Posterior cingulate gyrus (tissue), 11 donors: Measurements from ENCODE around the gene EVX2.

Experiments
- DNase-seq, 10 donors: peaks; one replicate each; pipeline versions ENCODE4 v3.0.0 to v3.0.0-alpha.2; 2020 to 2021; ENCODE audit warnings: mixed read lengths in 3 of 10
- intact Hi-C: fragments of 100-400 bp; cut with DNase I; formaldehyde crosslinking; loops from one replicate; pipeline ENCODE4 v1.15.1; 2023

EVX2 gene

DNA sequence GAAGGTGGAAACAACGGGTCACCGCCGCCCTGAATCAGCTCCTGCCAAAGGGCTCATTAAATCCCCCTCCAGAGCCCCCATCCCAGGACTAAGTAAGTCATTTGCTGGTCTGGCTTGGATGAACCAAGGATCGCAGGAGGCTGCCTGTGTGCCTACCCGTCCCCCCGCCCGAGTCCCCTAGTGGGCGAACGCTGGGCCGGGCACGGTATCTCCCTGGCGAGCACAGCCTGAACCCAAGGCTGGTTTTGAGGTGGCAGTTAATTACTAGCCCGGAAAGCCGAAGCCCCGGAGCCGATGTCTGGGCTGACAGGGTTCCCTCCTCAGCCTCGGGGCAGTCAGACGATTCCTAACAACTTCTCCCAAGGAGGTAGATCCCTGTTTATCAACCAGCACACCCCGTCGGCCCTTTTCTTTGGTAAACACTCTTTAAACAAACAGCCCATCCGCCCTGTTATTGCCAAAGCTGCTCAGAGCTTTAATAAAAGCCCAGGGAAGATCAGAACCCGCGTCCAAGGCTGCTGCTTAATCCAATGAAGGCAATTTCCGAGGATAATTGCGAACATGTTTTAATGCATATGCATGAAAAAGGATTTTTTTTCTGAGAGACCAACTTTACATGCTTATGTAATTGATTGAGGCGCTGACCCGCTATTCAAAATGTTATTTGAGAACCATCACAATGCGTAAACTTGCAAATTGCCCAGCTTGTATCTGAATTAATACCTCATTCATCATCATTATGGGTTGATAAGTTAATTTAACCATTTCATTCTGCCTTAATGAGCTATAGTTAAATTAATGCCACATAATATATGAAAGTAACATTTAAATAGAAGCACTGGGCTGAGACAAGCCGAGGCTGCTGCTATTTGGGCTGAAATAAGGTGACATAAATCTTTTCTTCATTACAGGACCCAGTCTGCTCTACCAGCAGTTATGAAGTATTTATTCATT, 10.5 kb downstream of the EVX2 start:
- peak in 1 of 10 donors; percentile 77 for DNase-seq
- intact Hi-C loops, result no loop called here

DNA sequence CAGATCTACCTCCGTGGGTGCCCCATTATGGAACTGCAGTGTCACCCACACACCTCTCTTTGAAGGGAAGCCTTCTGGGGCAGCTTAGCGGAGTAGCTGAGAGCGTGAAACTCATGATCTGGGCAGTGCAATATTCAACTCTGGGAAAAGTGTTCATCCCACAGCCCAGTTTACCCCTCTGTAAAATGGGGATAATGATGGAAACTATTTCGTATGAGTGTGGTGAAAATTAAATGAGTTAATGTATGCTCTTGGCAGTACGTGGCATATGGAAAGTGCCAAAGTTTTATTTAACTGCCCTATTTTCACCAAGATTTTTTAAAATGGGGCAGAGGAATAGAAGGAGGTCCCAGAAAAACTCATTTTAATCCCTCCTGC, 11.5 kb downstream of the EVX2 start:
- DNase-seq, result no peak
- intact Hi-C loops, result no loop called here

DNA sequence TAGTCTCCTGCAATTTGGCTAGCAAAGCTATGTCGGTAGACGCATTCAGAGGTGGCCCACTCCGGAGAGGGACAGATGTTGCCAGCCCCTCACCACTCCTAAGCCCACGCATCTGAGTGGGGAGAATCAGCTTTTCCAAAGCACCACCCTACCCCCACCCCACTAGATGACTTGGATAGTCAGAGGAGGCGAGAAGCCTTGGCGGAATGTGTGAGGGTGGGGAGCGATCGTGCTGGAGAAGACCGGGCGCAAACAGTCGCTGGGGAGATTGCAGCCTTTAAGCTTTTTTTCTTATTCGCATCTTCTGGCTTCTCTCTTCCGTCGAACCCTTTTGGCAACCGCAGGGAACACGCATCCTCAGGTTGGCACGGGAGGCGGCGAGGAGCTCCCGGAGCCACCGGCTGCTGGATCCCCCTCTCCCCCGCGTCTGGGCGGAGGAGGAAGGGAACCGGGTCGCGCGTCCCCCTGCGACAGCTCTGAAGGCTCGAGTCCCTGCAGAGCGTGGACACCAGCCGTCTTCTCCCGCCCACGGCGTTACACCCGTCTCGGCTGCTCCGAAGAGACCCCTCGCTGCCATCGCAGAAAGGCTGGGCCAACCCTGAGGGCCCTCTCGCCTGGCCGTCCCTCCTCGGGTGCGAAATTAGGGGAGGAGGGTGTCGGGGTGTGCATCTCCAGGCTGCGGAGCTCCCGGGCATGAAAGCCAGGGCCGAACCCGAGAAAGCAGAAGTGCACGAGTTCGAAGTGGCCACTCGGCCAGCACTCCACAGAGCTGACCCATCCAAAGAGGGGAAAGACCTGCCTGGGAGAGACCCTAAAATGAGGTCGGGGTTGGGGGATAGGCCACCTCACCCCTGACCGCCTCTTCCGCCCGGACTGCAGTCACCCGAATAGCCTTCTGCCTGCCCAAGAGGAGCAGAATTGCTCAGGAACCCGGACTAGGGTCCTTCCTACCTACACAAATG, 12.2 kb downstream of the EVX2 start:
- intact Hi-C loops, result no loop called here
- DNase-seq, result no peak

DNA sequence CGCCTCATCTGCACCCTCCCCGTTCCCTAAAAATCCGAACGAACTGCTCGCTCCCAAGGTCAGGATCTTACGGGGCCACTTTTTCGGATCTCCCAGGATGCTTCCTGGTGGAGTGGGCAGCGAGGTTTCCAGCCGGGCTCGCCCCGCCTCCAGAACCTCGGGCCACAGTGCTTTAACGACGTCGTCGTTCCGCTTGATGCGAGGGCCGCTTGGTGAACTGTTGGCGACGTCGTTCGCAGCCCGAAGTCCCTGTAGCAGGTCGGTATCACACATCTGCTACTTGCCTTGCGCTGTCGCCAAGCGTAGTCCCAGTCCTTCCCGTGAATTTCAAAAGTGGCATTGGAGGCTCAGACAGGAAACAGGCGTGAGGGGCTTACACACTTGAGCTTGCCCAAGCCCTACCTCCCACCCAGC, 15.3 kb downstream of the EVX2 start:
- intact Hi-C loops, result no loop called here
- DNase-seq, result peak in 1 of 10 donors; percentile 43

DNA sequence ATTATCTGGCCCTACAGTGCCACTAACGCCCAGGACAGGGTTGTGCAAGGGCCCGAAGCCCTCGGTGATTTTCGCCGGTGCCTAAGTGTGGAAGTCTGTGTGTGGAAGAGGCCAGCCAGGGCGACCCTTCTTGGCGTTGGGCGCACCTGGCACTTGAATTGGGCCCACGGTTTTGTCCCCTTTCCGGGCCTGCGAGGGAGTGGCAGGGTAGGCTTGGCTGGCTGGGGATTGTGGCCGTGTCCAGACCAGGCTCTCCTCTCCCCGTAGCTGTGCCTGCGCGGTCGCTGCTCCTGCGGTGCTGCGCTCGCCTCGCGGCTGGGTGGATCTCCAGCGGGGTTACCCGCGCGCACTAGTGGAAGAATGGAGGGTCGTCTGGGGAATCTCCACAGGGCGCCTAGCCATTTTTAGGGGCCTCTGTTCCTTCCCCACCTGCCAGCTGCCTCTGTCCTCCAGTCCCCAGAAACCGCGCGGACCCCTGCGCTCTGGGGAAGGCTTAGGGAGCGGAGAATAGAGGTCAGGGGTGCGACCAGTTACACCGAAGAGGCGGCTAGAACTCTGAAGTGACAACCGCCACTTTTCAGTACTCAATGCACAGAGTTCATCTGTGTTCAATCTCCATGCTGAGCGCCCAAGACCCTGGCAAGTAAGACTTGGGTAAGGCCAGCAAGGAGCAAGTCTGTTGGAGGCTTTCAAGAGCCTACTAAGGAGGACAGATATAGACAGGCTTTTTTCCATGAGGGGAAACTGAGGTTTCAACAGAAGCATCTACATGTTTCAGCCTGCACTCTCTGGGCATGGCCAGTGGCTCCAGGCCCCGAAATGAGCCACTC, 16.0 kb downstream of the EVX2 start:
- DNase-seq, result peak in 1 of 10 donors; percentile 71
- intact Hi-C loops, result no loop called here

DNA sequence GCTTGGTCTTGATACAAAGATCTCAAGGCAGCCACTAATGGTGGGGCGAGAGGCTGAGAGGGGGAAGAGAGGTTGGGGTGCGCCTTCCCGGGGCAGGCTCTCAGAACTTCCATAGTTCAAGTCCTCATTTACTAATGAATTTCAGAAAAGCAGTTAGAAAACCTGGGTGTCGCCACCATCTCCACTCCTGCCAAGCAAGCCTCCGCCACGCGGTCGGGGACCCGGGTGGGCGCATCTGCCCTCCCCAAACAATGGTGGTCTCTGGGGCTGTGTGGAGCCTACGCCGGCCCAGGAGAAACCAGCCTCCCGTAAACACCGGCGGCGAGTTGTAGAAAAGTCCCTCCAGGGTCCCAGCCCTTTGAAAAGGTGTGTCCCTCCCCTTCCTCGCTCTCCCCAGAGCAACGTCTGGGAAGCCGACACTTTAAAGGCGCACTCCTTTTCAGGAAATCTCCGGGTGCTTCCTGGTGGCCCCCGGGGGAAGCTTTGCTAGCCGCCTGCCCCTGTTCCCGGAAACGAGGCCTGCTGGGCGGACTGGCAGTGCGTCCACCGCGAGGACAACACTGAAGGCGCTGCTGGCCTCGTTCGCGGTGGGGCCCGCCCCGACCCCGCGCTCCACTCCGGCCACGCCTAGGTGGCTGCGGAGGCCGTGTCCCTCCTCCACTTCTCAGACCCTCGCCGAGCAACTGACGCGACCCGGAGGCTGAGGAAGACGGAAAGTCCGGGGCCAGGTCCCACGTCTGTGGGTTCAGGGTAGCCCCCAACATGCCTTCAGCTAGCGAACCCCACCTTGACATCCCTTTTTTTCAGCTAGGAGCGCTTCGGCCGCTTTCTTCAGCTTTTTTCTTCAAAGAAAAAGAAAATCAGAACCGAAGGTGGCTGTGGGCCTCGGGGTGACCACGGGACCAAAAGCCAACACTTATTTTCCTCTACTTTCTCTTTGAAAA, 16.8 kb downstream of the EVX2 start:
- DNase-seq, result peak in 1 of 10 donors; percentile 39
- intact Hi-C loops, result no loop called here

DNA sequence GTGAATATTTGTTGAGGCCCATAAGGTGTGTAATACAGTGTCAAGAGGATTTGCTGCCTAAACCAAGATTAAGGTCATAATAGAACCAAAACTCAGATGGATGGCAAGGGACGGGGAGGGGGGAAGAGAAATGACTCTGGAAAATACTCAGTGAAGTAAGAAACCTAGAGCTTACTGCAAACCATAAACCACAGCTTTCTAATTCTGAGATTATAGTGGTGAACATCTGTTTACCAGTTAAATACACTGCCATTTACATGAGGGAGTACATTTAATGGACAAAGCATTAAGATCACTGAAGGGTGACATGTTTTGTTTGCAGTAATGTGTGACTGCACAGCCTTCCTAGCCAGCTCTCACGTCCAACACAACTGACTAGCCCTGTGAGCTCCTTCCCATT, 19.8 kb downstream of the EVX2 start:
- intact Hi-C loops, result no loop called here
- no peak for DNase-seq

DNA sequence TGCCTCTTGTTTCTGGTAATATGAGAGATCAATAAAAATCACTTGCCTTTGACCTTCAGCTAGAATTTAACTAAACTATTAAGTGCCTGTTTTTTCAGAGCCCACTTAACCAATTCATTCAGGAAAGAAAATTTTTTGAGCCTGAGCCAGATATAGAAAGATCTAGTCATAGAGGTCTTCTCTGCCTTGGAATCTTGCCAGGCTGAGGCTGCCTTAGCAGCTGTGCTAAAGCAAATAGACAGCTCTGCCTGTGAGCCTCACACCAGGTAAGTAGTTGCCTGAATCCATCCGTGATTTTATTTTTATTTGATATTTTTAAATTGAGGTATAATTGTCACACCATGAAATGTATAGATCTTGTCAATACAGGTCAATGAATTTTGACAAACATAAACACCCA, 27.4 kb downstream of the EVX2 start:
- DNase-seq, result no peak
- intact Hi-C loops, result no loop called here

DNA sequence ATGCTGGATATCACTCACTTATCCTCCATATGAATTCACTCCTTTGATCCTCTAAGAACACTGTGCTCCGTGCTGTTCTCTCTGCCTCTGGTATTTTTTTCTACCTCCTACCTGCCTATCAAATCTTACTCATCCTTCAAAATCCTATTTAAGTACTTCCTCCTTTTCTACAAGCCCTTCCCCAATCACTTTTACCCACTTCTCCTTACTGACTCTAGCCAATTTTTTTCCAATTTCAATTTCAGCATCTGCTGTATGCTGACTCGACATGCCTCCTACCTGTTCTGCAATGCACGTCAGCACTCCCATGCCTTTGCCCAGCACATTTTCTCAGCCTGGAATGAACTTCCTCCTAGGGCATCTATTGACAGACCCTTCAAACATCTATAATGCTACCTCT, 44.4 kb downstream of the EVX2 start:
- DNase-seq, result no peak
- intact Hi-C loops, result no loop called here

DNA sequence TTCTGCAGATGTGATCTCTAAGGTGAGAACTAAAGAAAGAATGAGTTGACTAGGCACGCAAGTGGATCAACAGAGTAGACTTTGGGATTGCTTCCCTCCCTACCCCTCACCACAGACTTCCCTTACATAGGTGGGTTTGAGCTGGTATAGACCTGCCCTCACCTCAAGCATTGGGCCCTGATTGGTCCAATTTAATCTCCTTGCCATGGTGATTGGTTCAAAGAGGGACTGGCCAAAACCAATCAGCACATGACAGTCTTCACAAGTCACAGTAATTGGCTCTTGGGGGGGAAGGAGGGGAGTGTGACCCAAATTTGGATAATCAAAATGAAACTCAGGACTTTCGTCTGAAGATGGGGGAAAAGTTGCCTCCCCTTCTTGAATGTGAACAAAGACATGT, 45.1 kb downstream of the EVX2 start:
- intact Hi-C loops, result no loop called here
- no peak for DNase-seq

DNA sequence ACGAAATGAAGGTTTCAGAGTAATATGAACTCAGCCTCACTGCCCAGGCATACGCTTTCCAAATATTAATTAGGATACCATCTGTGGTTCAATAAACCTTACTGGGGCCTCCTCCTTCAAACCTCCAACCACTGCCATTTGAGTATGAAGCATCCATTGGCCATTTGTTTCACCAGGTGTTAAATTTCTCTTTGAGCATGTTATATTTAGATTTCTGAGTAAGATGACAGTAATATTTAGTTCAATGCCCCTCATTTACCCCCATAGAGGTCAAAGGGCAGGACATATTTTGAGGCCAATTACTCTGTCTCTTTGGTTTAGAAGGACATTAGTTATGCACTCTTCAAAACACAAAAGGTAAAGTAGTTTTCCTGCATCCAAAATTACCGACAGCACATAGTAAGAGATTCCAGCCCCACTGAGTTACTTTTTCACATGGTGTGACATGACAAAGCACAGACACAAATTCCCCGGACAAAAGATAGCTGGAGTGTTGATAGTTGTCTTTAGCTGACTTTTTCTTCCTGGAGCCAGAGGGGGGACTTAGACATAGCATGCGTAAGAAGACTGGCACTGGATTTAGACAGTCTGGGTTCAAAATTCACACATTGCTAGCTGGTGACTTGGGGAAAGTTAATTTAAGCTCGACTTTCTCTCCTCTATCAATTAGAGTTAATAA, 48.6 kb downstream of the EVX2 start:
- intact Hi-C loops, result no loop called here
- DNase-seq, result no peak

DNA sequence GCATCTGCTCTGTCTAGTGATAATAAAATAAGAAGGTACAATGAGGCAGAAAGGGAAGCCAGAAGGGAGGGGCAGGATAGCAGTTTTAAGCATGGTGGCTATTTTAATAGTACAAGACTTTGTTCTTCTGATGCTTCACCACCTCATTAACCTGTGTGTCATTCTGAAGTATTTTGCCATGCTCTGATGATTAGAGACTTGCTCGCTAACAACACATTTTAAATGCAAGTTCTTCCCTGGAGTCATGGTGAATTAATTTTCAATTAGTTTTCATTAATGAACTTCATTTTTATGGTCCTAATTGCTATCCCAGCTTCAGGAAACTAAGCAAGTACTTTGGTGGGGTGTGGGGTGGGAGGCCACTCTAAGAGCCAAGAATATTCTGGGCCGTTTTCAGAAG, 56.0 kb downstream of the EVX2 start:
- intact Hi-C loops, result no loop called here
- no peak for DNase-seq
